Stimulated activated CD8-positive, alpha-beta memory T cell treated with anti-CD3 and anti-CD28 coated beads, Interleukin-4, amount 100 ng/mL, for 24 hours (primary cell): ENCODE results near the gene LRBA.
A peak's percentile ranks its signal among the peaks of the same experiment; 100 is the strongest.

Source experiments
- DNase-seq: peaks from one replicate; pipeline ENCODE4 v3.0.0-alpha.2; 2020; ENCODE audit warnings: low read depth

The LRBA gene

DNA sequence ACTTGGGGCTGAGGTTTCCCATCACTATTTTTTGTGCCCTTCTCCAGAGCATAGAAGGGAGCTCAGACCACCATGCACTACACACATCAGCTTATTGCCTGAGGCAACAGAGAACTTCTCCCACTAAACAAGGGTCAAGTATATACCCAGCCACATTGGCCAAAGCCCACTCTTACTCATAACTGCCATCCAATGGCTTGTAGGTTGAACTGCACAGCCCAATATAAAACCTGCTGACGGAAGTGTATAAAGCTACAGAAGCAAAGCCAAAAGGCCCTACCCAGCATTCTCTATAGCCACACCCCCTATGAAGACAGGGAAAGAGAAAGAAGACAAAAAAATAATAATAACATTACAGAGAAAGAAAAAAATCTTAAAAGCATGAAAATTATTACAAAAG lies 139.7 kb downstream of the LRBA start:
- no peak for DNase-seq

DNA sequence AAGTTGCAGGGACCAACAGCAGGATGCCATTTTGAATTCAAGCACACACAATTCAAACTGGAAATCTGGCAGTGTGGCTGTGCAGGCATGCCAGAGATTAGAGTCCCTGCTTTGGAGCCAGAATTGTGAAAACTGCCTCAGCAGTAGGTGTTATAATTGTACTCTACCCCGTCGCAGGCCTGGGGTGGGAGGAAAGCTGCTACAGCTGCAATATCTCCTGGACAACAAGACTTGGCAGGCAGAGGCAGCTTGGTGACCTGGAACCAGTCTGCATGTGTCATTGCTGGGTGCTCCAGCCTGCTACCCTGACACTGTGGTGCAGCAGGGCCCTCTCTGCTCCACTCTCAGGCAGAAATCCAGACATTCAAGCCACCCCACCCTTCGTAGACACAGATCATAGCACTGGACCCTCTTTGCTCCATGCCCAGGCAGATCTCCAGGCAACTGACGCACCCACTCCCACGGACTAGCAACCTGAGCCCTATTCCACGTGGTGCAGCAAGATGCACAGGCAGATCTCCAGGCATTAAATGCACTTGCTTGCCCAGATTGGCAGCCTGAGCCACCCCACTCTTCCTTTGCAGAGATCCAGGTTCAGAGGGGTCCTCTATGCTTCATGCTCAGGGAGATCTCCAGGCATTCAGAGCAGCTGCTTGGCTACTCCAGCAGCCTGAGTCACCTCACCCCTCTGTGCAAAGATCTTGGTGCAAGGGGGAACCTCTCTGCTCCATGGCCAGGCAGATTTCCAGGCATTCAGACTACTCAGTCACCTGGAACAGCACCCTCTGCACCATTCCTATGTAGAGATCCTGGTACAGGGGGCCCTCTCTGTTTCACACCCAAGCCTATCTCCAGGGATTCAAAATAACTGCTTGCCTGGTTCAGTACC lies 140.5 kb downstream of the LRBA start:
- no peak for DNase-seq

DNA sequence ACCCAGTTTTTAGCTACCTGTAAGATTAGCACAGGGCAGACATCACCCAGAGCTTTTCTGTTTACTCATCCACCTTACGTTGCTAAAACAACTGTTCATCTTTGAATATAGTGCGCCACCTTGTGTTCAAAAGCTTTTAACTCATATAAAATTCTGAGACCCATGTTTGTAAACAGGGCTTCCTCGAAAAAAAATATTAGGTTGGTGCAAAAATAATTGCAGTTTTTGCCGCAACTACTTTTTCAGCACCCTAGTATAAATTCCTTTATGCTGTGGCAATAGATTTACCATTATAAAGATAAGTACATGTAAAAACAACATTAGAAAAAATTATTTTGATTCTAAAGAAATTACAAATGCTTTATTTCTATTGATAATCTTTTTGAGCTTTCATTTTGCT lies 147.9 kb downstream of the LRBA start:
- DNase-seq: no peak

DNA sequence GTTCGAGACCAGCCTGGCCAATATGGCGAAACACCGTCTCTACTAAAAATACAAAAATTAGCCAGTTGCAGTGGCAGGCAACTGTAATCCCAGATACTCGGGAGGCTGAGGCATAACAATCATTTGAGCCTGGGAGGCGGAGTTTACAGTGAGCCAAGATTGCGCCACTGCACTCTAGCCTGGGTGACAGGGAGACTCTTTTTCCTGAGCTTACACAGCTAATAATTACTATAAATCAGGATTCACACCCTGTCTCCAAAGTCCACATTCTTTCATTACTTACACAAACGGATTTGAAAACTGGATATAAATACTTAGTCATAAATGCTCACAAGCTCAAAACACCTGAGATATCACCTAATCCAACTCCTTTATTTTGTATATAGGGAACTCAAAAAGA lies 151.6 kb downstream of the LRBA start:
- DNase-seq: no peak

DNA sequence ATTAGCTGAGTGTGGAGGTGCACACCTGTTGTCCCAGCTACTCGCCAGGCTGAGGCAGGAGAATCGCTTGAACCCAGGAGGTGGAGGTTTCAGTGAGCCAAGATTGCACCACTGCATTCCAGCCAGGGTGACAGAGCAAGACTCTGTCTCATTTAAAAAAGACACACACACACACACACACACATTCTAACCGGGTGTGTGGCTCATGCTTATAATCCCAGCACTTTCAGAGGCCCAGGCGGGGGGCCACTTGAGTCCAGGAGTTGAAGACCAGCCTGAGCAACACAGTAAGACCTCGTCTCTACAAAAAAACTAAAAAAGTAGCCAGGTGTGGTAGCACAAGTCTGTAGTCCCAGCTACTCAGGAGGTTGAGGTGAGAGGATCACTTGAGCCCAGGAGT lies 152.3 kb downstream of the LRBA start:
- no peak for DNase-seq

DNA sequence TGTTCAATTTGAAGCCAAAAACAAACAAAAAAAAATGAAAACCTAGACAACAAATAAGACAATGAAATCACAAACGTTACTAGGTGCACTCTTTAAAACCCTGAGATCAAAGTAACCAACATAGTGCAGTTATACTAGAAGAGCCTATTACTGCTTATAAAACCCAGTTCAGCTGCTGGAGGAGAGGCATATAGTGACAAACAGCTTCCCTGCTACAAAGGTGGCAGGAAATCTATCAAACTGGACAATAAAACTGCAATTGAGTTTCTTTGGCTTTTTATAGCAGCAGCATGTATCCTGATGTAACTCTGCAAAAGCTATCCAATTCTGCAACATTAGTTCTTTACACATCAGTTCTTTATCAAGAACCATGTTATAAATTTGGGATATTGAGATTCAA lies 155.6 kb downstream of the LRBA start:
- DNase-seq: no peak

DNA sequence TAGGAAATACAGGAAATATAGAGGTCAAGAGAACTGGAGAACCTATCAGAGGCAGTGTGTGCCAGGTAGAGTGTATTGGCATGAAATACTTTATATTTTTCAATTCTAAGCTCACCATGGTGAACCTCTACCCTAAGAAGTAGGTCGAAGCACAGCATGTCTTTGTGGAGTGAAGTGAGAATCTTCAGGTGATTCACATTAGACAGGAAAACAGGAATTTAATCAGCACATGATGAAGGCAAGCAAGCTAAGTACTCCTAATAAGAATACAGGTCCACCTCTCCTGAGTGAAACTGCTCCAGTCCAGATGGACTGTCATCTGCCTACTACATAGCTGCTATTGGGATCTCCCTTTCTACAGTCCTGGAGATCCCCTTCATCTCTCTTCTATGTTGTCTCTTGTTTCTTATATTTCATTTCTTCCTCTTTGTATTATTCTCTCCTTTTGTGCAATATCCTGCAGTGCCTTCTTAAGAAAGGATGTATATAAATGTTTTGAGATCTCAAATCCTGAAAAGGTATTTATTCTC lies 159.0 kb downstream of the LRBA start:
- no peak for DNase-seq

DNA sequence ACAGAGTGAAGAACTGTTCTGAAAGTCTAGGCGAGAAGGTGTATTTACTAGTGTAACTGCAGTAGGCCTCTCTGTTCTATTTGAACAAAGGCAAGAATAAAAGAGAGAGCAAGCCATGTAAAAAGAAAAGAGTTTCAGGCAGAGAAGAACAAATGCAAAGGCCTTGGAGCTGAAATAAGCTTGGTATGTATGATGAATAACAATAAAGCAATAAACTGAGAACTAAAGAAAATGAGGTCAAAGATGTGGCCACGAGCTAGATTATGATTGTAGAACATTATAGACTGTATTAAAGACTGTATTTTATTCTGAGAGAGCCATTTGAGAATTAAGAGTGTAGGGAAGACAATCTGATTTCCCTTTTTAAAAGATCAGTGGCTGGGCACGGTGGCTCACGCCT lies 160.5 kb downstream of the LRBA start:
- DNase-seq: no peak

DNA sequence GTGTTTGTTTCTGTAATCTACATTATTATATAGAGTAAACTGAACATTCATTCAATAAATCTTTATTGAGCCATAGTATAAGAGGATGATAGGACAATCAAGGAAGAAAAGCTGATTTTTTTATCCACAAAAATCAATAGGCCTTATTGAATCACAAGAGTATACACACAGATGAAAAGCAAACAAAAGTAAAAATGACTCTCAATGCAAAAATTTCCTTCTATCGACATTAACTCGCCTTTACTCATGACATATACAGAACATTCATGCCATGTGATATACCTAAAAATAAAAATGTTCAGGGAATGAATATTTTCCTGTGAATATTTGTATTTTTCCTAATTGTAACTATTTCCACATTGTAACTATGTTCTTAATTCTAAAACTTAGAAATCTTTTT lies 161.2 kb downstream of the LRBA start:
- DNase-seq: no peak

DNA sequence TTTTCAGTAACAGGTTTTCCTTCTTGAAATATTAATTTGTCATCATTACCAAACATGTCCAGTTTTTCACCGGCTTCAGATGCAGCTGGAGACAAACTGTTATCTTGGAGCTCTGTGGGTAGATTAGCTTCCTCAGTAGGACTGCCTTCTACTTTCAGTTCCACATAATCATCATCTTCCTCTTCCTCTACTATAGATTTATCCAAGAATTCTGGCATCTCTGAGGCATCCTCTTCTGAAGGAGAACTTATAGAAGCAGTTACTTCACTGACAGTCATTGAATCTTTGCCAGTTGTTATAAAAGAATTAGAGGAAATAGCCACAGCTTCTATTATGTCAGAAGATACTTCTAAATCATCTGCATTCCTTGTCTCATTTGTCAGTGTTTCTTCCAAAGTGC lies 162.9 kb downstream of the LRBA start:
- DNase-seq: no peak

DNA sequence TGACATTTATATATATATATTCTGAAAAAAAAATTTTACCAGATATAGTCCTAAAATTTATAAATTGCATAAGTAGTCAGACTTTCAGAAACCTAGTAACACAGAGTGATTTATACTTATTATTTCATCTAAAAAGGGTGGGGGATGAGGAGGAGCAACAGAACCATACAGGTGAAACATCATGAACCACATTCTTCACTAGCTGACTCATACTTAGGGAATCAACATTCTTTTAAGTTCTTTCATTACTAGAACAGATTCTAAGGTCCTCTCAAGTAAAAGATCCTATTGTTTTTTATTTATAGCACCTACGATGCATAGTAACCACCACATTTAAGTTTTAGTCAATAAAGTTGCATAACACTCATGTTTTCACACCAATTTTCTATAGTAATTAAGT lies 166.1 kb downstream of the LRBA start:
- DNase-seq: no peak

DNA sequence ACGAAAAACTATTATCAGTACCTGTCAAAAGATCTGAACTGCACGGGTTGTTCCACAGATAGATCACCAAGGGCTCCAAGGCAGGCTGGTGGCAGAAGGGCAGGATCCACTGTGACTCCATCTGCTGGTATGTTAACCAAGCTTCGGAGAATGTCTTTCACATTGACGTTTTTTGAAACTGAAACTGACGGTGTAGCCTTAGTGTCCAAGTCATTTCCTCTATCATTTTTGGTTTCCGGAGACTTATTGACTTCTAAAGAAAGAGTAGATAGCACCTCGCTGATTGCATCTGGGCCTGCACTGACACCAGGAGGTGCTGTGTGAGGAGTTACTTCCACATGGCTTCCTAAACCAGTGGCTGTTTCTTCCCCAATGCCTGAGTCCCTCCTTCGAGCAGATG lies 186.9 kb downstream of the LRBA start:
- DNase-seq: peak; percentile 24

DNA sequence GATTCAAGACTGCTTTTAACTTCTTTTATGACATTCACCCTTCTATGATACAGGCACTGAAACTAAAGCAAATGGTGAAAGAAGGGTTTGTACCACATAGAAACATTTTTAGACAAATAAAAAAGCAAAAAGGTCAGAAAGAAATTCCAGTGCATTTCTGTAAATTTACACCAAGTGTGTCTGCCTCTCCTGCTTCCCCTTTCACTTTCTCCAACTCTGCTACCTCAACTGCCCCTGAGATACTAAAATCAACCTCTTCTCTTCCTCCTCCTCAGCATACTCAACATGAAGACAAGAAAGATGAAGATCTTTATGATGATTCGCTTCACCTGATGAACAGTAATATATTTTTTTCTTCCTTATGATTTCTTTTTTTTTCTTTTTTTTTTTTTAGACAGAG lies 187.9 kb downstream of the LRBA start:
- no peak for DNase-seq

DNA sequence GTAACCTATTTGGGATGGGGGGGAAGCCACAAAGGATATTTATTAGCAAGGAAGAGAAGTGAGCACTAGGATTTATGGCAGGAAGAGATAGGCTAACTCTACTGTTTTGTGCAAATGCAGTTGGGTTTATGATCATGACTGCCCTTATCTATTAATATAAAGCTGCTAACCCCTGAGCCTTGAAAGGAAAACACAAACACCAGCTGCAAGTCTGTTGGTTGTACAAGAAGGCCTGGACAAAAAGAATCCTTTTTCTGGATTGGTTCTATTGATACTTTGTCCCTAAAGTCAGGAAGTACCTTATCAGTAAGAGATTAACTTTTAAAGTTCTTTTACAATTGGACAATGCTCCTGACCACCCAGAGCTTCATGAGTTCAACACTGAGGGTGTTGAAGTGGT lies 188.8 kb downstream of the LRBA start:
- DNase-seq: no peak

DNA sequence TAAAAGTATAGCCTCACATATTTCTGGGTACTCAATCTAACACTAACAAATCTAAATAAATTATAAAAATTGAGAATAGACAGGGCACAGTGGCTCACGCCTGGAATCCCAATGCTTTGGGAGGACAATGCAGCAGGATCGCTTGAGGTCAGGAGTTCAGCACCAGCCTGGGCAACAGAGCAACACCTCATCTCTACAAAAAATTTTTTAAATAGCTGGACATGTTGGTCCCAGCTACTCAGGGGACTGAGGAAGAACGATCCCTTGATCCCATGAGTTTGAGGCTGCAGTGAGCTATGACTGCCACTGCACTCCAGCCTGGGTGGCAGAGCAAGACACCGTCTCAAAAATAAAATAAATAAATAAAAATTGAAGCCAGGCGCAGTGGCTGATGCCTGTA lies 192.7 kb downstream of the LRBA start:
- DNase-seq: no peak

DNA sequence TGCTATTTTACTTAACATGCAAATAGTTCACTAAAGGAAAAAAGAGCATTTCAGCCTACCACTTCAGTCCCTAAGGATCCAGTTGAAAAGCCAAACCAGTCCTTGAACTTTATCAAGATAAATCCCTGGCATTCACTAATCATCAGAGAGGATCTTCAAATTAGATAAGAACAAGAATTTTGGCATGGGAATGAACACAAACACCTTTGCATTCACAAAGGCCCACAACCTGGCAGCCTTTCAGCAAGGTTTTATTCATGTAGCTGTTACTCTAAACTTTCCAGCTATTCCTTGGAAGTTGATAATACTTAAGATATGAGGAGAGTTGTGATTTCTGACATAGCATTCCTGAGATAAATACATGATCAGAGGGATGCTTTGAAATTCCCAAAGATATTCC lies 193.4 kb downstream of the LRBA start:
- no peak for DNase-seq

DNA sequence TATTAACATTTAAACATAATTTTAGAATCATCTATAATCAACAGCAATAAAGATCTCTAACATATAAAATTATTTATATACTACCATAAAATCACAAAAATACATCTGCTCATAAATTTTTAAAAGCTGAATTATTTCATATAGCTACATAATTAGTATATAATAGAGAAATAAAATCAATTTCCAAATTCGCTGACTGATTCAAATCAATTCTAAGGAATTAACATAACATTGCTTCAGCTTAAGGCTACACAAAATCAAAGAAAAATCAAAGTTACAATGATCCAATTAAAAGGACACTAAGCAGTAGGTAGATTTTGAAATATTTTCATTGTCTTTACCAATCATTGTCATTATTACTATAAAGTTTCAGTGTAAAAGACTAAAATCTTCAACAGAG lies 194.7 kb downstream of the LRBA start:
- DNase-seq: no peak

DNA sequence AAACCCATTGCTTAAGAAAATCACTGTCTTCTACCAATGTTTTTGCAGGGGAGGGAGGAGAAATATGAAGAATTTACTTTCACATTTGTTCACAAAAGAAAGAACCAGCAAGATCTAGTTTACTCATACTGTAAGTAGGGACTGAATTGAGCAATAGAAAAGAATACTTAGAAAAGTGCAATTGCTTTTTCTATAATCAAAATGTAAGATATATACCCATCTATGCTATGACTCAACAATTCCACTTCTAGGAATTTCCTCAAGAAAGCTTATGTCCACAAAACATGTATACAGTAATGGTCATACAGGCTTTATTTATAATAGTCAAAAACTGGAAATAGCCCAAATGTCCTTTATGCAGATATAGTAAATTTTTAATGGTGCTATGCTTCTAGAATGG lies 196.4 kb downstream of the LRBA start:
- DNase-seq: no peak

DNA sequence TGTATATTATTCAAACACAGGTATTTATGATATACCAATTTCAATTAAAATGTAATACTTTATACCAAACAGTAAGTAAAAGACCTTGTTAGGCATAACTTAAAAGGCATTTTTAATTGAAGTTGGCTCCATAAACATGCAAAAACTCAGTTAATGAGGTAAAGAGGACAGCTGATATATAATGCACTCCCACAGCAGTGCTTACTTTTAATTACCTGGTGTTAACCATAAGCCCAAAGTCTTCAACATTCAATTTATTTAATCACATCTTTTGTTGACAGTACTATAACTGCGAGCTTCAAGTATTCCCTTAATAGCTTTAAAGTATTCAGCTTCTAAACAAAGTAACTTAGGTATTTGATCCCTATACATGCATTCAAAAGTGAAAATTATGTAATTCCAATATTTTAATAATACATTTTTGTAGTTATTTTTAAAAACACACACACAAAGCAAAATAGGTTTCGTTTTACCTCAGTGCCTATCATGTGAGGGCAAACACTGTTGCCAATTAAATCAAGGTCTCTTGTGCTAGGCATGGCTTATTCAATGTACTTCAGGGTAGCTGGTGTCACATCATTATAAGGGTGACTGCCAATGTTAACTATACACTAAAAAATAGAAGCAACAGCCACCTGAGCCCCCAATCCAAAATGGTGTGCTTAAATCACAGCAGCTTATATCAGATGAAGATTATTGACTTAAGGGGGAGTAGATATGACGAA lies 197.1 kb downstream of the LRBA start:
- DNase-seq: no peak

DNA sequence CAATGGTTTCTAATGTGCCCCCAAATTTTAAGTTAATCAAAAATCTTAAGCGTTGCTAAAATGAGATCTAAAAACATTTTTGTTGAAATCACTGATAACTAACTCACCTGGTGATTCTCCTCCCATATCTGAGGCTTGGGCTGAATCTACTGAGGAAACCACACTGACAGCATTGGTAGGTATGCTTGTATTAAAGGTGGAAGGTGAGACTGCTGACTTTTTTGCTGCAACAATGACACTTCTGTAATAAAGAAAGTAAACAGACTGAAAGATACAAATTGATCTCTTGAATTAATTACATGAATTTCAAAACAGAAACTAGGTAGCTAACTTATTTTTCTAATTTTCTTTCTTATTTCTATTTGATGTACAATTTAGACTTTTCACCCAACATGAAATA lies 198.1 kb downstream of the LRBA start:
- DNase-seq: no peak

DNA sequence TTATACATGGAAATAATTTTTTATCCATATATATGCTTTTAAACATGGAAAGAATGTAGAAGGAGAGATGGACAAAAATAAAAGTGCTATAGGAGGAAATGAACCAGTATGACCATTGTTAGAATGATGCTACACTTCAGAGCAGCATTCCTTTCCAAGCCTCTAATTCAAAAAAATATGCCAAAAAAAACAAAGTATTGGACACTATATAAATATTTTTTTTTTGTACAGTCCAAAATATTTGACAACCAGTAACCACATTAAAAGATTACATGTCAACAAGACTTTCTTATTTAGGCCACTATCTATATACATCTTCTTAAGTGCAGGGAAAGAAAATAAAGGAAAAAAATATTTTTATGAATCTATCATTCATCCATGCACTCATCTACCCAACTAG lies 198.6 kb downstream of the LRBA start:
- DNase-seq: no peak

DNA sequence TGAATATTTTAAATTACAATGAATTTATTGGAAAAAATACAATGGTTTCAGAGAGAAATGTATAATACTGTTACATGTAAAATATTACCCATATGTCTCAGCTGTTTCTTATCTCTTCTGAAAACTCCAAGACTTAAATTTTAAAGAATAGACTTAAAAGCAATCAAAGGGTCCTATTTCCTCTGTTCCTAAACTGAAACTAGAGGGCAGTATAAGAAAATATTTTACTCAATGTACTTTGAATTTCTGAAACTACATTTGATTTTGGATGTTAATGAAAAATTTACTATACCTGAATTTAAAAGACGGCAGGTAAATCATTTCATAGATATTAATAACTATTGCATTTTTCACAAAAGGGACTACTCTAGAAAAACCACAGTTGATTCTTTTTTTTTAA lies 200.2 kb downstream of the LRBA start:
- no peak for DNase-seq
